HAP-1 (cell line): Measurements from ENCODE around the gene PJA2.
"Not testable (repeated sequence)": the region's sequence is repeated elsewhere in the genome, so short reads cannot be mapped to it uniquely, and the experiment has no call there.

Source experiments
- DNase-seq, 2 experiments: peaks; one replicate each; pipeline ENCODE4 v3.0.0-alpha.2; 2016 to 2020; ENCODE audit warnings: low spot score in 2 of 2
- H3K27me3 ChIP-seq: fragments of 250-450 bp; sonication (Bioruptor Pico); 2 replicates; pipeline ENCODE4 v1.5.1; 2020; ENCODE audit warnings: low read depth, mild to moderate bottlenecking, moderate library complexity
- H3K36me3 ChIP-seq: fragments of 250-450 bp; sonication (Bioruptor Pico); replicated peaks from 2 replicates; pipeline ENCODE4 v1.5.1; 2020; ENCODE audit warnings: mild to moderate bottlenecking
- H3K4me1 ChIP-seq: fragments of 250-450 bp; sonication (Bioruptor Pico); 2 replicates; pipeline ENCODE4 v1.5.1; 2020; ENCODE audit warnings: mild to moderate bottlenecking
- H3K4me3 ChIP-seq: fragments of 250-450 bp; sonication (Bioruptor Pico); 2 replicates; pipeline ENCODE4 v1.5.1; 2020; ENCODE audit warnings: mild to moderate bottlenecking, moderate library complexity
- H3K9me3 ChIP-seq: fragments of 250-450 bp; sonication (Bioruptor Pico); 2 replicates; pipeline ENCODE4 v1.5.1; 2020; ENCODE audit warnings: mild to moderate bottlenecking, moderate library complexity
- in situ Hi-C: fragments of 300-500 bp; cut with MboI; formaldehyde crosslinking; loops from 3 replicates; pipeline ENCODE4 v1.14.3; 2020; ENCODE audit warnings: low sequenced_read_pairs, inconsistent platforms, mixed read lengths

The PJA2 gene

GRCh38 chr5:109305352-109305751, 104.4 kb downstream of the PJA2 start:
- in situ Hi-C loops = no loop called here
- no peak for DNase-seq
- no peaks in the 10 kb centered on the region; the same call in 1 of the 2 replicates for H3K4me1 ChIP-seq

GRCh38 chr5:109304309-109304708, 105.5 kb downstream of the PJA2 start:
- in situ Hi-C loops = no loop called here
- DNase-seq = no peak
- H3K9me3 ChIP-seq = no peaks in the 10 kb centered on the region
- no peaks in the 10 kb centered on the region for H3K36me3 ChIP-seq
- no peaks in the 10 kb centered on the region; the same call in 1 of the 2 replicates for H3K4me1 ChIP-seq
- no peaks in the 10 kb centered on the region; the same call in 1 of the 2 replicates for H3K27me3 ChIP-seq
- no peak overlapping the region for H3K4me3 ChIP-seq

More at GRCh38 chr5:109305352-109305751, 104.4 kb downstream of the PJA2 start:
- H3K27me3 ChIP-seq = no peaks in the 10 kb centered on the region; the same call in 1 of the 2 replicates
- H3K9me3 ChIP-seq = no peaks in the 10 kb centered on the region
- H3K4me3 ChIP-seq = no peak overlapping the region
- no peaks in the 10 kb centered on the region for H3K36me3 ChIP-seq

GRCh38 chr5:109300367-109300766, 109.4 kb downstream of the PJA2 start:
- Histone ChIP-seq H3K27me3 (no peaks in the 10 kb centered on the region; the same call in 1 of the 2 replicates), H3K4me3 (no peak overlapping the region), H3K4me1 (no peaks in the 10 kb centered on the region), H3K9me3 (no peaks in the 10 kb centered on the region), H3K36me3 (no peaks in the 10 kb centered on the region)
- in situ Hi-C loops = no loop called here
- DNase-seq = no peak

GRCh38 chr5:109299557-109299956, 110.2 kb downstream of the PJA2 start:
- no peak overlapping the region for H3K4me3 ChIP-seq
- no peaks in the 10 kb centered on the region for H3K9me3 ChIP-seq
- H3K4me1 ChIP-seq = no peaks in the 10 kb centered on the region
- in situ Hi-C loops = no loop called here
- no peaks in the 10 kb centered on the region for H3K36me3 ChIP-seq
- DNase-seq = no peak
- no peaks in the 10 kb centered on the region; the same call in 1 of the 2 replicates for H3K27me3 ChIP-seq

GRCh38 chr5:109298794-109299193, 111.0 kb downstream of the PJA2 start:
- no peak for DNase-seq
- Histone ChIP-seq H3K27me3 (no peaks in the 10 kb centered on the region; the same call in 1 of the 2 replicates), H3K4me1 (no peaks in the 10 kb centered on the region), H3K4me3 (no peak overlapping the region), H3K36me3 (no peaks in the 10 kb centered on the region), H3K9me3 (no peaks in the 10 kb centered on the region)
- in situ Hi-C loops = no loop called here

- Histone ChIP-seq H3K36me3 (no peaks in the 10 kb centered on the region), H3K4me3 (no peak overlapping the region), H3K4me1 (no peaks in the 10 kb centered on the region), H3K27me3 (no peaks in the 10 kb centered on the region; the same call in 1 of the 2 replicates), H3K9me3 (no peaks in the 10 kb centered on the region)
- in situ Hi-C loops = no loop called here
- DNase-seq = no peak
Measured at GRCh38 chr5:109297900-109298299, 111.9 kb downstream of the PJA2 start.

- Histone ChIP-seq H3K4me3 (no peak overlapping the region), H3K4me1 (no peaks in the 10 kb centered on the region), H3K27me3 (no peaks in the 10 kb centered on the region), H3K36me3 (no peaks in the 10 kb centered on the region), H3K9me3 (no peaks in the 10 kb centered on the region)
- in situ Hi-C loops = no loop called here
- DNase-seq = no peak
Measured at GRCh38 chr5:109291090-109291489, 118.7 kb downstream of the PJA2 start.

GRCh38 chr5:109290231-109290630, 119.5 kb downstream of the PJA2 start:
- no peak for DNase-seq
- Histone ChIP-seq H3K9me3 (no peaks in the 10 kb centered on the region), H3K27me3 (no peaks in the 10 kb centered on the region), H3K36me3 (no peaks in the 10 kb centered on the region), H3K4me1 (no peaks in the 10 kb centered on the region), H3K4me3 (no peak overlapping the region)
- in situ Hi-C loops = no loop called here

GRCh38 chr5:109286628-109287027, 123.1 kb downstream of the PJA2 start:
- DNase-seq, in situ Hi-C loops, H3K4me3 ChIP-seq, H3K36me3 ChIP-seq, H3K9me3 ChIP-seq, H3K4me1 ChIP-seq, H3K27me3 ChIP-seq: not testable (repeated sequence)
